ENCODE results near the gene STAG3. TPM values are rescaled to one million over a fixed set of nuclear protein-coding genes. Genes with fewer than 3 reads are reported as not detected.
A peak's percentile ranks its signal among the peaks of the same experiment; 100 is the strongest.
"Not testable (repeated sequence)": the region's sequence is repeated elsewhere in the genome, so short reads cannot be mapped to it uniquely, and the experiment has no call there.

STAG3 gene
- total RNA-seq, 1 donor from 2014 or later = 1.1 TPM

DNA sequence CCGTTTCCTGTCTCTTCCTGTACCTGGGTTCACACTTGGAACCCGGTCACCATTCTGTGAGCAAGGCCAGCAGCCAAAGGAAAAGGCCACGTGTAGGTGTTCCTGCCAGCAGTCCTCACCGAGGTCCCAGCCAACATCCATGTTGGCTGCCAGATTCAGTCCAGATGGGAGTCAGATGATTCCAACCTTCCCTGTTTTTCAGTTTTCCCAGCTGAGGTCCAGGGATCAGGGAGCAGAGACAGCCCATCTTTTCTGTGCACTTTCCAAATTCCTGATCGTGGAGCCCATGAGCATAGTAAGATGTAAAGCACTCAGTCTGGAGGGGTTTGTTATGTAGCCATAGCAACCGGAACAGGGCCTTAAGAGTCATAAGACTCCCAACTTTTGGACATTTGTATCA lies 38.2 kb downstream of the STAG3 start:
- H3K27me3 Mint-ChIP-seq (ENCODE audit: unreplicated experiment) = peaks cover 16% of the 10 kb centered on the region
- H3K4me1 Mint-ChIP-seq (ENCODE audit: low read depth, unreplicated experiment) = peaks cover 2% of the 10 kb centered on the region
- H3K36me3 Mint-ChIP-seq (ENCODE audit: unreplicated experiment) = no peaks in the 10 kb centered on the region
- no peak for DNase-seq
- H3K9me3 Mint-ChIP-seq (ENCODE audit: unreplicated experiment) = peaks cover 2% of the 10 kb centered on the region
- H3K4me3 Mint-ChIP-seq (ENCODE audit: unreplicated experiment) = no peak overlapping the region
- no peak overlapping the region for H3K27ac Mint-ChIP-seq (ENCODE audit: unreplicated experiment)
- TF ChIP-seq, protein P1, sequence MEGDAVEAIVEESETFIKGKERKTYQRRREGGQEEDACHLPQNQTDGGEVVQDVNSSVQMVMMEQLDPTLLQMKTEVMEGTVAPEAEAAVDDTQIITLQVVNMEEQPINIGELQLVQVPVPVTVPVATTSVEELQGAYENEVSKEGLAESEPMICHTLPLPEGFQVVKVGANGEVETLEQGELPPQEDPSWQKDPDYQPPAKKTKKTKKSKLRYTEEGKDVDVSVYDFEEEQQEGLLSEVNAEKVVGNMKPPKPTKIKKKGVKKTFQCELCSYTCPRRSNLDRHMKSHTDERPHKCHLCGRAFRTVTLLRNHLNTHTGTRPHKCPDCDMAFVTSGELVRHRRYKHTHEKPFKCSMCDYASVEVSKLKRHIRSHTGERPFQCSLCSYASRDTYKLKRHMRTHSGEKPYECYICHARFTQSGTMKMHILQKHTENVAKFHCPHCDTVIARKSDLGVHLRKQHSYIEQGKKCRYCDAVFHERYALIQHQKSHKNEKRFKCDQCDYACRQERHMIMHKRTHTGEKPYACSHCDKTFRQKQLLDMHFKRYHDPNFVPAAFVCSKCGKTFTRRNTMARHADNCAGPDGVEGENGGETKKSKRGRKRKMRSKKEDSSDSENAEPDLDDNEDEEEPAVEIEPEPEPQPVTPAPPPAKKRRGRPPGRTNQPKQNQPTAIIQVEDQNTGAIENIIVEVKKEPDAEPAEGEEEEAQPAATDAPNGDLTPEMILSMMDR (IDR thresholded peaks at IDR 0.05; ENCODE audit: partially characterized antibody, unreplicated experiment) = no peak

DNA sequence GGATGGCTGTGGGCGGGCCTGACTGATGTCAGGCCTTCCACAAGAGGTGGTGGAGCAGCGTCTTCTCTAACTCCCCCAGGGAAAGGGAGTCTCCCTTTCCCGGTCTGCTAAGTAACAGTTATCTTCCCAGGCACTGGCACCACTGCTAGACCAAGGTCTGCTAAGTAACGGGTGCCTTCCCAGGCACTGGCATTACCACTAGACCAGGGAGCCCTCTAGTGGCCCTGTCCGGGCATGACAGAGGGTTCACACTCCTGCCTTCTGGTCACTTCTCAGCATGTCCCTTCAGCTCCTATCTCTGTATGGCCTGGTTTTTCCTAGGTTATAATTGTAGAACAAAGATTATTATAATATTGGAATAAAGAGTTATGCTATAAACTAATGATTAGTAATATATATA lies 40.2 kb downstream of the STAG3 start:
- TF ChIP-seq, protein P1 (IDR thresholded peaks at IDR 0.05; ENCODE audit: partially characterized antibody, unreplicated experiment) = peak; percentile 62
- not testable (repeated sequence) for H3K36me3 Mint-ChIP-seq (ENCODE audit: unreplicated experiment); H3K4me3 Mint-ChIP-seq (ENCODE audit: unreplicated experiment); H3K9me3 Mint-ChIP-seq (ENCODE audit: unreplicated experiment); H3K4me1 Mint-ChIP-seq (ENCODE audit: low read depth, unreplicated experiment); H3K27ac Mint-ChIP-seq (ENCODE audit: unreplicated experiment); H3K27me3 Mint-ChIP-seq (ENCODE audit: unreplicated experiment)
- peak; percentile 96 for DNase-seq

DNA sequence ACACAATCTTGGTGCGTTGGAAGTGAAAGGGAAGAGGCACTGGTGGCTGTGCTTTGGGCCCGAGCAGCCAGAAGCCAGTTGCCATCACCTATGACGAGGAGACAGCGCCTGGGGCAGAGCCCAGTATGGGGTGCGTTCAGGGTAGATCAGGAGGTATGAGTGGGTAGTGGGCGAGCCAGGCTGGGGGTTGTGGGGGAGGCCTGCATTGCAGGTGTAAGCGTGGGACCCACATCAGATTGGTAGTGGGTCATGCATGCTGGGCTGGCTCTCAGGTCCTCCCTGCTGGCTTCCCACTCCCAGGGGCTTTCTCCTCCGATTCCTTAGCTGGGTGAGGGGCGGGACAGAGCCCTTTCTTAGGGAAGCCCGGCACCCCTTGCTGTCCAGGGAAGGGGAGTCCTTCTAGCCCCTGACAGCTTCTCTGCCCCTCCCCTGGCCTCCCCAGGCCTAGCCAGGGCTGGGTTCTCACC lies 41.6 kb downstream of the STAG3 start:
- Mint-ChIP-seq H3K36me3 (ENCODE audit: unreplicated experiment) (no peaks in the 10 kb centered on the region), H3K9me3 (ENCODE audit: unreplicated experiment) (peaks cover 2% of the 10 kb centered on the region), H3K27ac (ENCODE audit: unreplicated experiment) (no peak overlapping the region), H3K27me3 (ENCODE audit: unreplicated experiment) (peaks cover 9% of the 10 kb centered on the region), H3K4me1 (ENCODE audit: low read depth, unreplicated experiment) (peaks cover 2% of the 10 kb centered on the region), H3K4me3 (ENCODE audit: unreplicated experiment) (no peak overlapping the region)
- TF ChIP-seq, protein P1 (IDR thresholded peaks at IDR 0.05; ENCODE audit: partially characterized antibody, unreplicated experiment) = no peak
- DNase-seq = no peak

DNA sequence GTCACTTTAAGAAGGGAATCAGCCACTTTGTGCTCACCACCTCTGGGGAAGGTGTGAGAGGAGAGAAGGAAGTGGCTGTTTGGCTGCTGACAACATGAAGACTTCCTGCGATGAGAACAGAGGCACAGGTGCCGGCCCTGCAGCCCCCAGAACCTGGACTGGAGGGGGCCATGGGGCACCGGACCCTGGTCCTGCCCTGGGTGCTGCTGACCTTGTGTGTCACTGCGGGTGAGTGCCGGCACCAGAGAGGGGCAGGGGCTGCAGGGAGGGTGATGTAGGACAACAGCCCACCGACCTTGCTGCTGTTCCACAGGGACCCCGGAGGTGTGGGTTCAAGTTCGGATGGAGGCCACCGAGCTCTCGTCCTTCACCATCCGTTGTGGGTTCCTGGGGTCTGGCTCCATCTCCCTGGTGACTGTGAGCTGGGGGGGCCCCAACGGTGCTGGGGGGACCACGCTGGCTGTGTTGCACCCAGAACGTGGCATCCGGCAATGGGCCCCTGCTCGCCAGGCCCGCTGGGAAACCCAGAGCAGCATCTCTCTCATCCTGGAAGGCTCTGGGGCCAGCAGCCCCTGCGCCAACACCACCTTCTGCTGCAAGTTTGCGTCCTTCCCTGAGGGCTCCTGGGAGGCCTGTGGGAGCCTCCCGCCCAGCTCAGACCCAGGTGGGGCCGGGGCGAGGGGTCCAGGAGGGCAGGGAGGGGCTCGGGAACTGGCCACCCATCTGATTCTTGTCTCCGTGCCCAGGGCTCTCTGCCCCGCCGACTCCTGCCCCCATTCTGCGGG lies 42.3 kb downstream of the STAG3 start, which contains the start of gene PVRIG:
Gene PVRIG, plus strand, starts transcription at position 149 of the 785 bp plus-strand sequence. Its CDS starts 22 bp downstream, at position 171.
- not testable (repeated sequence) for H3K4me3 Mint-ChIP-seq (ENCODE audit: unreplicated experiment); H3K4me1 Mint-ChIP-seq (ENCODE audit: low read depth, unreplicated experiment); H3K27me3 Mint-ChIP-seq (ENCODE audit: unreplicated experiment); DNase-seq; H3K9me3 Mint-ChIP-seq (ENCODE audit: unreplicated experiment); H3K27ac Mint-ChIP-seq (ENCODE audit: unreplicated experiment); H3K36me3 Mint-ChIP-seq (ENCODE audit: unreplicated experiment)

DNA sequence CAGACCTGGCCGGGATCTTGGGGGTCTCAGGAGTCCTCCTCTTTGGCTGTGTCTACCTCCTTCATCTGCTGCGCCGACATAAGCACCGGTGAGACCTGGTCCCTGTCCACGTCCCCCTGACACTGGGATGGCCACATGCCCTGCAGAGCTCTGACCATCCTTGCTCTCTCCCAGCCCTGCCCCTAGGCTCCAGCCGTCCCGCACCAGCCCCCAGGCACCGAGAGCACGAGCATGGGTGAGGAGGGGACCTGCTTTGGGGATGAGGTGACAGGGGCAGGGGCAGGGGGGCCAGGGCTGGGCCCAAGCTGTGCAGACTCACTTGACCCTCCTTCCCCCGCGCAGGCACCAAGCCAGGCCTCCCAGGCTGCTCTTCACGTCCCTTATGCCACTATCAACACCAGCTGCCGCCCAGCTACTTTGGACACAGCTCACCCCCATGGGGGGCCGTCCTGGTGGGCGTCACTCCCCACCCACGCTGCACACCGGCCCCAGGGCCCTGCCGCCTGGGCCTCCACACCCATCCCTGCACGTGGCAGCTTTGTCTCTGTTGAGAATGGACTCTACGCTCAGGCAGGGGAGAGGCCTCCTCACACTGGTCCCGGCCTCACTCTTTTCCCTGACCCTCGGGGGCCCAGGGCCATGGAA lies 43.0 kb downstream of the STAG3 start:
- peaks cover 2% of the 10 kb centered on the region for H3K4me1 Mint-ChIP-seq (ENCODE audit: low read depth, unreplicated experiment)
- no peaks in the 10 kb centered on the region for H3K36me3 Mint-ChIP-seq (ENCODE audit: unreplicated experiment)
- no peak overlapping the region for H3K27ac Mint-ChIP-seq (ENCODE audit: unreplicated experiment)
- H3K9me3 Mint-ChIP-seq (ENCODE audit: unreplicated experiment) = no peaks in the 10 kb centered on the region
- peaks cover 6% of the 10 kb centered on the region for H3K27me3 Mint-ChIP-seq (ENCODE audit: unreplicated experiment)
- H3K4me3 Mint-ChIP-seq (ENCODE audit: unreplicated experiment) = no peak overlapping the region
- DNase-seq = no peak
- TF ChIP-seq, protein P1 (IDR thresholded peaks at IDR 0.05; ENCODE audit: partially characterized antibody, unreplicated experiment) = no peak
